ENCODE measurements around the gene ZNFX1.

- TF ChIP-seq POLR2AphosphoS5 (IDR thresholded peaks at IDR 0.05; ENCODE audit: low read depth, low read length) (peak; percentile 62; the same call in 1 of the 2 replicates), TAF1 (IDR thresholded peaks at IDR 0.05; ENCODE audit: borderline replicate concordance, insufficient read depth, low read length) (no peak), REST (IDR thresholded peaks at IDR 0.05; ENCODE audit: insufficient read depth in 1 of 2, low read depth in 2 of 2, low read length in 2 of 2) (no peak)
Observed at GRCh38 chr20:49283176-49283702, 5.4 kb upstream of the ZNFX1 start.

Measured in PFSK-1 (cell line).